ENCODE data around the gene CCDC40.
"Not testable (repeated sequence)": the region's sequence is repeated elsewhere in the genome, so short reads cannot be mapped to it uniquely, and the experiment has no call there.

CCDC40 gene

DNA sequence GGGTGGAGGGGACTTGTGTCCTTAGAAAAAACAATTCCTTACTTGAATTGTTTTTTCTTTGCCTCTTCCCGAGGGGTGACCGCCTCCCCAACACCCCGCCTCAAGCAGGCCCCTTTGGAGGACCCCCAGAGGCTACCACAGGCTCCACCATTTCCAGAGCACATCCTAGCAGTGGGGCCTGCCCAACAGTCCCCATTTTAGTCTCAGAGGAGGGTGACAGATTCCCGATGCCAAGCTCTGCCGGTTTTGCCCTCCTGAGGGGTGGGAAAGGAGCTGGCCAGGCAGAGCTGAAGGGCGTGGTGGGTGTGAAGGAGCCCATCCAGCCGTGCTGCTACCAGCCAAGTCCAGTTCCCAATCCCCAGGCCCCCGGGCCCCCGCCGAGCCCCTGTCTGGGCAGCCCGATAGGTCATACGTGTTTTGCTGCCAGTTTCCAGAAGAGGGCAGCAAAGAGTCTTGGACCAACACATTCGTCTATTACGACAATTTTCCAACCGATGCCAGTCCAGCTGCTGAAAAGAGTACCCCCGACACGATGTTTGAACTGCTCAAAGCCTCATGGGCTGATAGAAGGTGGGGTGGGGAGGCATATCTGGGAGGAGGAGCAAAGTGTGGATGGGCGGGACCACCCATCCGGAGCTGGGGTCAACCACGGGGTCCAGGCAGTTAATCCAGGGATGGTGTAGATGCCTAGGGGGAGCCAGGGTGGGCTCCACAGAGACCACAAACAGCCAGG is 46.1 kb downstream of the CCDC40 start:
- peak; percentile 94 for DNase-seq (ENCODE audit: low spot score)

DNA sequence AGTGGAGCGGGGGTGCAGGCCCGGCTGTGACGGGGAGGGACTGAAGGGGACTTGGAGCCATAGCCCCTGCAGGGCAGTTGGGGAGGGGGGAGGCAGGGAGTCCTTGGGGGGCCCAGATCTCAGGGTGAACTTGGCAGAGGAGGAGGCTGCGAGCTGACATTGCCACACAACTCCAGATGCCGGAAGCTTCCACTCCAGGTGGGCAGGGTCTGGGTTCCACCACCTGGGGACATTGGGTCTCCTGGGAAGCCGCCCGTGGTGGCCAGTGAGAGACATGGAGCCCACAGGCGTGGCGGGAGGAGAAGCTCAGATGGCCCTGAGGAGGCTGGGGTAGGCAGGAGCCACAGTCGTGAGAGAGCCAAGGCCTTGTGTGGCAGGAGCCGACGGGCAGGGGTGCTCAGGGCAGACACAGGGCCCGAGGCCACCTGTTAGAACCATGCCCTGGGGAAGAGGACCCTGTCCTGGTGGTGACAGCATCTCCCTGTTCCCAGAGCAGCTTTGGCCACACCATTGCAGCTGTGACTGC is 46.8 kb downstream of the CCDC40 start:
- DNase-seq (ENCODE audit: low spot score) = no peak

GRCh38 chr17:80084773-80085172 is 48.3 kb downstream of the CCDC40 start:
- DNase-seq (ENCODE audit: low spot score) = no peak

GRCh38 chr17:80086081-80086480 is 49.6 kb downstream of the CCDC40 start:
- no peak for DNase-seq (ENCODE audit: low spot score)

DNA sequence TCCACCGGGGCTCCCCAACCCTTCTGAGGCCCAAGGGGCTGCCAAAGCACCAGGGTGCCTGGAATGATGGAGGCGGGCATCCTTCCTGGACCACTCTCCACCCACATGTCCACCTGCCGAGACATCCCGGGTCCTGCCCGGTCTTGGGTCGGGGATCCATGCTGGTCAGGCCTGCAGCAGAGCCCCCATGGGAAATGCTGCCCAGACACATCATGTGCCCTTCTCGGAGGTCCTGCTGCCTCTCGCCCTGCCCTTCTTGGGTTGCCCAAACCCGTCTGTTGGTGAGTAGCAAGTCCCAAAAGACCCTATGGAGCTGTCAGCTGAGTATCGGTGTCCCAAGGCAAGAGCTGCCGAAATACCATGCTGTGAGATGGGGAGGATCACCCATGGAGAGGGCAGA is 50.2 kb downstream of the CCDC40 start:
- DNase-seq (ENCODE audit: low spot score) = no peak

GRCh38 chr17:80087346-80088265 is 51.2 kb downstream of the CCDC40 start:
- no peak for DNase-seq (ENCODE audit: low spot score)

- DNase-seq (ENCODE audit: low spot score) = no peak
These were observed 53.3 kb downstream of the CCDC40 start for GRCh38 chr17:80089762-80090161.

GRCh38 chr17:80090164-80090563 is 53.7 kb downstream of the CCDC40 start:
- not testable (repeated sequence) for DNase-seq (ENCODE audit: low spot score)

DNA sequence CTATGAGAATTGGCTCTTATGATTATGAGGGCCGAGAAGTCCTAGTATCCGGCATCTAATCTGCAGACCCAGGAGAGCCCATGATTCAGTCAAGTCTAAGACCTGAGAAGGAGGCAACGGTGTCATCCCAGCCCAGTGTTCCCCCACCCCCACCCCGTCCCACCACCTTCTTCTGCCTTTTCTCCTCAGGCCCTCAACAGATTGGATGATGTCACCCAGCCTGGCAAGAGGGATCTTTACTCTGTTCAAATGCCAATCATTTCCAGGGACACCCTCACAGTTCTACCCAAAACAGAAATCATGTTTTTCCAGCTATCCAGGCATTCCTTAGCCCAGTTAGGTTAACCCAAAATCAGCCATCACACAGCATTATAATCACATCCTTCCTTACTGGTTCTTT is 54.9 kb downstream of the CCDC40 start:
- DNase-seq (ENCODE audit: low spot score) = no peak

- no peak for DNase-seq (ENCODE audit: low spot score)
These were observed 56.5 kb downstream of the CCDC40 start for GRCh38 chr17:80092959-80093358.

GRCh38 chr17:80095038-80095843 is 58.8 kb downstream of the CCDC40 start:
- no peak for DNase-seq (ENCODE audit: low spot score)

DNA sequence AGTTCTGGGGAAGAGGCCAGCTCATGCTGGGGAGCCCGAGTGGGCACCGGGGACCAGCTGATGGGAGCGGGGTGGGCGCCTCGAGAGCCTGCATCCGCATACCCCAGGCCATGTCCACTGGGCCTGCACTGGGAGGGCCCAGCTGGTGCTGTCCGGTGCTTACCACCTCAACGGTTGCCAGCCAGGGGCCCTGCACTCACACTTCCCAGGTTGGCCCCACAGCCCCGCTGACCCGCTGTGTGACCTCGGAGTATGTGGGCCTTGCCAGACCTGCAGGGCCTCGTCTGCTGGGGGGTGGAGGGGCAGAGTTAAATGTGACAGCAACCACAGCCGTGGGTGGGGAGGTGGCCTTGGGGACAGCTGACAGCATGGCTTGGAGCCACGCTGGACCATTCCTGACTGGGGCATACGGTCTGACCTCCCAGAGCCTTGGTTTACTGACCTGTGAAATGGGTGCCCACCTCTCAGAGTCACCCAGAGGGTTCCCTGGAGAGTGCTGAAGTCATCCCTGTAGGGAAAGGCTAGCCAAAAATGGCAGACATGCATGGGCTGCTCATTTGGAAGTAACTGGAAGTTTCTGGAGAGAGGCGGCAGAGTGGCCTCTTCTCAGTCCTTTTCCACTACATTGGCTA is 59.5 kb downstream of the CCDC40 start:
- DNase-seq (ENCODE audit: low spot score) = no peak

- no peak for DNase-seq (ENCODE audit: low spot score)
These were observed 60.1 kb downstream of the CCDC40 start for GRCh38 chr17:80096561-80097021.

DNA sequence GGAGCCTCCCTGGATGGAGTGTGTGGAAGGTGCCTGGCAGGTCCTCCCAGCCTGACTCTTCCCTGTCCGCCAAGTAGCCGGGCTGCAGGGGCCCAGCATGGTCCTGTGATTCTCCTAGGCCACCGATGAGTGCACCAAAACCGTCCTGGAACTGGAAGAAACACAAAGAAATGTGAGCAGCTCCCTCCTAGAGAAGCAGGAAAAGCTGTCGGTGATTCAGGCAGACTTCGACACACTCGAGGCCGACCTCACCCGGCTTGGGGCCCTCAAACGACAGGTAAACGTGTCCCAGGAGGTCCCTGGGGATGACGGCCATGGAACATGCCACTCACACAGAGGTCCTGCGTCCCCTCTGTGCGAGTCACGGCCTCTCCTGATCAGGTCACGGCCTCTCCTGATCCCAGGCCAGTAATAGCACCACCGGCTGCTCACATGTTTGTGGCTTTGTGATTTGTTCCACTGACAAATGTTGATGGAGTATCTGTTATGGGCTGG is 60.7 kb downstream of the CCDC40 start:
- no peak for DNase-seq (ENCODE audit: low spot score)

DNA sequence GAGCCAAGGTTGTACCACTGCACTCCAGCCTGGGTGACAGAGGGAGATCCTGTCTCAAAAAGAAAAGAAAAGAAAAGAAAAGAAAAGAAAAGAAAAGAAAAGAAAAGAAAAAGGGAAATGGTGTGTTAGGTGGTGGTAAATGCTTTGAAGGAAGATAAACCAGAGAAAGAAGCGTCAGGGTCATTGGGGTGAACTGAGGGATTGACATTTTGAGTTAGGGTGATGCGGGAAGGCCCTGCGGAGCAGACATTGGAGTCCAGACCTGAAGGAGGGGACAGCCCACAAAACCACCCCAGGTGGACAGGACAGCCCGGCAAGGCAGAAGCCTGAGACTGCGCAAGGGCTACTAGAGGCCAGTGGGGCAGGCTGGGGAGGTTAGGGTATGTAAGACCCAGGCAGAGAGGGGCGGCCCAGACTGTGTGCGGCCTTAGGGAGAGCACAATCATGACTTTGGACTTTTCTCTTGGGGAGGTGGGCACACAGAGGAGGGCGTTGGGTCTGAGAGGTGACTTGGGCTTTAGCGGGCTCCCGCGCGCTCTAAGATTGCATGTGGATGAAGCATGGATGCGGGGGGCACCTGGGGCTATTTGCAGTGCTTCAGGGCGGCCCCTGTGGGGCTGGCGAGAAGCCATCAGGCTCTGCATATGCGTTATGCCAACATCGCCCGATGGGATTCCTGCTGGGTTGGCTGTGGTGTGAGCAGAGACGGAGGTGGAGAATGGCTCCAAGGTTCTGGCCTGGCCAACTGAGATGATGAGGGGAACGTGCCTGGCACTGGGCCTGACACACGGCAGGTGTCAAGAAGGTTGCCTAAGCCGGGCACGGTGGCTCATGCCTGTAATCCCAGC is 61.6 kb downstream of the CCDC40 start:
- no peak for DNase-seq (ENCODE audit: low spot score)

- DNase-seq (ENCODE audit: low spot score) = no peak
These were observed 63.0 kb downstream of the CCDC40 start for GRCh38 chr17:80099291-80100034.

- DNase-seq (ENCODE audit: low spot score) = no peak
These were observed 63.5 kb downstream of the CCDC40 start for GRCh38 chr17:80100035-80100323.

- peak; percentile 100 for DNase-seq (ENCODE audit: low spot score)
These were observed 64.8 kb downstream of the CCDC40 start, which contains the start of gene GAA for GRCh38 chr17:80101011-80101945. TSS of gene GAA (plus strand) at chr17:80101581. CDS start at chr17:80104587, 3,006 bp downstream.

All from D341Med (cell line).